Measurements from ENCODE around the gene CENPU.

Gene CENPU

DNA sequence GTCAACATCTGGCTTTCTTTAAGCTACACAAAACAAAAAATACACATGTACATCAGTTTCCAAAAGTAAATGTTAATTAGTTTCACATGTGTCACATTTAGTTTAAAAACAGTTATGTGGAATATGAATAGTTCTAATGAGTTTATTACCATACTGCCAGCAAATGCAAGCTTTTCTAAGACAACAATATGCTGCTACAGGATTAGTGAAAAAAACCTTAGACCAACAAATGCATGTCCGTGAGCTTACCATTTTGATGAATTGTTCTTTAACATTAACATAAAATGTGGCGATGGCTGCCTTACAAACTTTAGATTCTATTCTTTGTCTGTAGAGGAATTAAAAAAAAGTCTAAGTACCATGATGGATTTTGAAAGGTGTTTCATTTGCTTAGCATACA is 31.8 kb downstream of the CENPU start:
- DNase-seq, result no peak

DNA sequence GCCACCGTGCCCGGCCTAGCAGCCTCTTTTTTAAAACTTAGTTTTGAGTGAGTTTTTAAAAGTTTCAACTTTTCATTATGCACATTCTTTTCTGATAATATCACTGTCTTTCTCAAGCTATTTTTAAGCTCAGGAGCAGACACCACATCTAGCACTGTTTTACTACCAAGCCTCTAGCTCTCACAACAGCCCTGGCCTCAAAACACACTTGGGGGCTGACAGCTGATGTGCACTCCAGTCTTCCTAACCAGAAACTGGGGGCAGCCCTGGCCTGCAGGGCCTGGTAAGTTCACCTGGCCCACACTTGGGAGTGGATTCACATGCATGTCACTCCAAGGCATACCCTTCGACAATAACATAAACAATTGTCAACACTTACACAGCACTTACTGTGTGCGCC is 34.0 kb downstream of the CENPU start:
- DNase-seq, result no peak

DNA sequence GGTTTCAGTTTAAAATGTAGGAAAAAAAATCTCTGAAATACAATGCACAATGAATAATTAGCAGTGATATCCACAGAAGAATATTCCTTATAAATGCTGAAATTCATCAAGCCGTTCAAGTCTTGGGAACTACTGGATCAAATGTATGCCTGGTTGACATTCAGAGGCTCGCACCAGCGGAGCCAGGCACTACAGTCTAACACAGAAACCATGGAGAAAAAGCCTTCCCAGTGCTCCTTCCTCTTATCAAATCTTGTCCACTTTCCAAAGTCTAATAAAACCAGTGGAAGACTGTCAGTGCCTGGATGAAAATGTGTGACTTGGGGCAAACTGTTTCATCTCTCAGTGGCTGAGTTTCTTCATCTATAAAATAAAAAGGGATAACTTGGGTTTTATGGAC is 35.9 kb downstream of the CENPU start:
- DNase-seq, result no peak

DNA sequence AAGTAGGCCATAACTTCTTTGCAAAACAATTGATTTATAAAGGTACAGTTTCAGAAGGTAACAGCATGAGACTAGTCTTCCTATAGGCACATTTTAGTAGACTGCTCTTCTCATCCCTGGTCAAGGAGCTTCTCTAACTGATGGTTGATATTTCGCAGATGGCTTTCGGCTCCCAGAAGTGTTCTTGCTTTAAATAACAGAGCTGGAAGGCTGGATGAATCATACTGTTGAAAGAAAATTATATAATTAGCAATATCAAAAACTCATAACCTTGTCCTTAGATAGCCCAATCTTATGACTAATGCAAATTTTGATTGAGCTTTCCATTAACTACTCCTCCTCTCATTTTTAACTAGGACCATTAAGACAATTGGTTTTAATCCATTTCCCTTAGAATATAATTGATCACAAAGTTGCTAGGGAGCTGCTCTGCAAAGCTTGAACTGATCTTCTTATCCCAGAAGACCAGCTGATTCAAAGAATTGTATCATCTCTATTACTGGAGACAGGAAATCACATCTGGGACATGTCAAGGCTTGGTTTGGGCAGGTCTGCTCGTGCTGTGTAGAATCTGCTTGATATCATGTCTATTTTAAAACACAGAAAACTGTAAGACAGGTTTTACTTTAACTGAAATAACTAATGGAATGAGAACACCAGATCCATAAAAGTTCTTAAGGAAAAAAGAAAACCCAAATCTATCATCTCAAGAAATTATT is 38.6 kb downstream of the CENPU start:
- DNase-seq, result no peak

DNA sequence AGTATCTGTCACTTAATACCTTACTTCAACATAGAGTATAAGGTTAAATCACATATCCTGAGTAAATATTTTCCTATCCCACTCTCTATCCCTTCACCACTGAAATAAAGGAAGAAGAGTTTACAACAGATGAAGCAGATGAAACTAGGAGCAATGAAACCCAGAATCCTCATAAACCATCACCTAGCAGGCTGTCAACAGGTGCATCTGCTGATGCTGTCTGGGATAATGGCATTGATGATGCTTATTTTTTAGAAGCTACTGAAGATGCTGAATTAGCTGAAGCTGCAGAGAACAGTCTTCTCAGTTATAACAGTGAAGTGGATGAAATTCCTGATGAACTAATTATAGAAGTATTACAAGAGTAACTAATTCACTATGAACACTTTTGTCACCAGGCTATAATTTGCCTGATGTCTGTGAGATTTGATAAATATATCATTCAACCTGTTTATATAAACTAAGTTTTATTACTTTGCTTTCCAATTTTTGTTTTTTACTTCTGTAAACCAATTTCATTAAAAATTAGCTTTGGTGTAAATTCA is 39.4 kb downstream of the CENPU start:
- no peak for DNase-seq

DNA sequence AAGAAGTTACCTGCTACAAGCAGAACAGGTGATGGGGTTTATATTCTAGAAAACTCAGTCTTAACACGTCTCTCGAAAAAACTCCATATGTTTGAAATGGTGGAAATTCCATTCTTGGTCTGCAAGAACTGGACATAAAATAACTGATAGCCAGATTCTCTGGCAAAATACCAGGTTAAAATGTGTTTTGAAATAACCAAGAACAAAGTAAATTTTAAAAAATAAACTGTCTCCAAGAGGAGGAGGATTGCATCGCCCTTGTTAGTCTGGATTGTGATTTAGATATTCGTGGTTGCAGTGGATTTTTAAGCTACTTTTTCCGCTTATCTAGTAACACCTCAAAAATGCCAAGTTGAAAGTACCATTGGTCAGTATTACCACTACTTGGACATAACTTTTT is 40.8 kb downstream of the CENPU start:
- no peak for DNase-seq

DNA sequence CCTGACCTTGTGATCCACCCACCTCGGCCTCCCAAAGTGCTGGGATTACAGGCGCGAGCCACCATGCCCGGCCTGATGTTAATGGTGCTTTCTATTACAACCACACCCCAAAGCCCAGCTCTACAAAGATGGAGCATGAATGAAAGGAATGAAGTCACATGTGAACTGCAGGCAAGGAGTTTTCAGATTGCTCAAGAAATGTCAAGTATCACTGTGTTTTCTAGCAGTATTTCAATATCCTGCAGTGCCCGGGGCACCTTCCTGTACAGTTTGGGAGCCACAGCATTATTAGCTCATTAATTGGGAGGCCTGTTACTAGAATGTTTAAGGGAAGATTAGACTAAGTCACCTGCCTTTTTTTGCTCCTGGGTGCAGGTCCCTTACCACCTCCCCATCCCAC is 44.2 kb downstream of the CENPU start:
- no peak for DNase-seq

DNA sequence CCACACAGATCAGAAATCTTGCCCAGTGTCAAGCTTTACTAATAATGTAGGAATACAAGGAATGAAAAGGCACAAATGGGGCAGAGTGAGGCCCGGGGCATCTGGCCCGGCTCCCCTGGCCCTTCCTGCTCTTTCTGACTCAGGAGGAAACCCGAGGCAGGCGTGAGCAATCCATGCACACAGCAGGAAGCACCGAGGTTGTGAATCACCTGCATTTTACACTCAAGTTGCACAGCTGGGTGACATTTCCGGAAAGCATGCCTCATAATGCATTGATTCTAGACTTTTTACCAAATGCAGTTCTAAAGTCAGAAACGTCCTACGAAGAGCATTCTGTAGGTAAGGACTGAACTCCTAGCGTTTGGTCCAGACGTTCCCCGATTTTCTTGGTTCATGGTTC is 45.4 kb downstream of the CENPU start:
- DNase-seq, result no peak

DNA sequence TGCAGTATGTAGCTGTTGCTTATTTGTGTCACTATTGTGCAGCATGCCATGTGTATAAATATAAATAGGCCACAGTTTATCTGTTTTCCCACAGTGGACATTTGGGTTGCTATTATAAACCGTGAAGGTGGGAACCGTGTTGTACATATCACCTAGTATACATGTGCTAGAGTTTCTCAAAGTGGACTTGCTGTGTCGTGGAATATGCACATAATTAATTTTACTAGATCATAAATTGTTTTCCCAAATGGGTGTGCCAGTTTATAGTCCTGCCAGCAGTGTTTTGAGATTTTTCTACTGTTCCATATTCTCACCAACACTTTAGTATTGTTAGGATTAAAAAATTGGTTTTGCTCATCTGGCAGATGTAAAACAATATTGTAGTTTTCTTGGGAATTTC is 45.9 kb downstream of the CENPU start:
- no peak for DNase-seq

DNA sequence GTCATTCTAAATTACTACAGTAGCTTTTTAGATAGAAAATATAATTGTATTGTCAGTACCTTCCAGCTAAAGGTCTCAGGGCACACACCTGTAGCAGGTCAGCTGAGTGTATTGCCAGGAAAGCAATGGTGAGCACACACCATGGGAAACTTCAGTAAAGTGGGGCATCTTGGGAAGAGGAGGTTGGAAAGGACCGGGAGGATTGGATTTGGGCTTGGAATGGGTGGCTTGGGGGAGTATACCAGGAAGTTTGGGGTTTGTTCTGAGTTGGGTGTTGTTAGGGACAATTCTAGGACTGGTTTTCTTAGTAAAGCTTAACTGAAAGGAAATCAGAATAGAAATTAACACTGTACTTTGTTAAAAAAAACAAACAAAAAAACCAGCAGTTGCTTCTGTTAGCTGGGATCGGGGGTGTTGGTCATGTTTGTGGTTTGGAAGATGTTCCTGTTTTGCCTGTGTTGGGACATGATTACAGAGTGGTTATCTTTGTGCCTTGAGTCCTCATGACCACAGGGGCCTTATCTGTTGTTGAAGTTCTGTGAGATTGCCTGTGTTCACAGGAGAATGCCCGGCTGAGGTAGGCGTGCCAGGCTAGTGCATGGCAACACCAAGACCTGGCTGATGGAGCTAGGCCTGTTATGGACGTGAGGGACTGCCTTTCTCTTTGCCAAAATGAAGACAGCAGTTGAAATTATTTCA is 49.3 kb downstream of the CENPU start:
- no peak for DNase-seq

DNA sequence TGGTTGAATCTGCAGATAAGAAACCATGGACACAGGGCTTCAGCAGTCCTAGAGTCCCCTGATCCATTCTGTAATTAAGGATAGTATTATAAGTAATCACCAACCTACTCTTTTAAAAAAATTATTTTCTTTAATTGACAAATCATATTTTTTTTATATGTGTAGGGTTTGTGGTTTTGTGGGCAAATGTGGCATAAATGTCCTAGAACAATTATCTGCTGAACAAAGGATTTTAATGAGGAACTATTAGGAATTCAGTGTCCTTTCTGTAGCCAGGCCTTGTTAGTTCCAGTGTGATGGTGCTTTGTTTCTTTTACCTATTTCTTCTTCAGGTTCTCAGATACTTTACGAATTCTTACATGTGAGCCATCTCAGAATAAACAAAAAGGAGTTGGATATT is 52.0 kb downstream of the CENPU start:
- no peak for DNase-seq

DNA sequence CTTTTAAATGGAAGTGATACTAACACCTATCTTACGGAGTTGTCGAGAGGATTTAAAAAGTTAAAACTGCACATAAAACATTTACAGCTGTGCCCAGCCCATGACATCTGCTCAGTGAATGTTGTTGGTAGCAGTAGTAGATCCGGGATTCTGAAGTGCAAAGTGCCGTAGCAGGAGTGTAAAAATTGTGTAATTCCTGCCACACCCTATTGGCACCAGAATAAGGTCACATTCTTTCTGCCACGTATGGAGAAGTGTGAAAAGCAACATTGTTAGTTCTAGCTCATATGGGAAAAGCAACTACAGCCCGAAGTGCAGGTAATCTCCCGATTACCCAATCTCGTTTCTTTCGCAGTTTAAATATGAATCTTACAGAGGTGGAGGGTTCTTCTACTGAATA is 53.2 kb downstream of the CENPU start:
- DNase-seq, result no peak

DNA sequence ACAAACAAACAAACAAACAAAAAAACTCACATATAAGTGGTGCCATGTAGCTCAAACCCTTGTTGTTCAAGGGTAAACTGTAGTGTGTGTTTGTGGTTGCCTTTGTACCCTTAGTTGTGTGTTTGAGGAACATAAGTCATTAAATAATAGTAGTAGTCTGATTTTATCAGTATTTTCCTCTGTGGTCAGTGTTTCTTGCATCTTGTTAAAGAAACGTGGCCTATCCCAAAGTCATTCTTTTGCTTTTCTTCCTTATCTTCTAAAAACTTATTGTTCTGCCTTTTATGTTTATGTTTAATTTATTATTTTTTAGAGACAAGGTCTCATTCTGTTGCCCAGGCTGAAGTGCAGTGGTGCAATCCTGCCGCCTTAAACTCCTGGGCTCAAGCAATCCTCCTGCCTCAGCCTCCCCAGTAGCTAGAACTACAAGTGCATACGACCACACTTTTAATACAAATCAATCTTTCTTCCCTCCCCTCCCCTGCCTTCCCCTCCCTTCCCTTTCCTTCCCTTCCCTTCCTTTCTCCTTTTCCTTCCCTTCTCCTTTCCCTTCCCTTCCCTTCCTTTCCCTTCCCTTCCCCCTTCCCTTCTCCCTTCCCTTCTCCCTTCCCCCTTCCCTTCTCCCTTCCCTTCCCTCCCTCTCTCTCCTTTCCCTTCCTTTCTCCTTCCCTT is 57.9 kb downstream of the CENPU start:
- DNase-seq, result no peak

DNA sequence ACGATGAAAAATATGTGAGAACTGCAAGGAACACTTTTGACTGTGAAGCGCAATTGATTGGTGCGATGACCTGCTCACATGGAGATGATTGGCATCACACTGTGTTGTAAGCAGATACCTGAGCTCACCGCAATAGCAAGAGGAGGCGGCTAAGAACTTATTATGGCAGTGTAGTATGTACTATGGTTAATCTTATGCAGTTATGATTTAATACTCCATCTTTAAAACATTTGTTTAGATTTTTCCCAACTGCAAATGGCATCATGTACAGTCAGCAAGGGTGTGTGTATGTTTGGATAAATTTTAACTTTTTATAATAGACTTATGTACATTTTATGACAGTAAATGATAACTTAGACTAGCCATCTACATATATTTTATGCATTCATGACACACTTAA is 58.9 kb downstream of the CENPU start:
- DNase-seq, result no peak

DNA sequence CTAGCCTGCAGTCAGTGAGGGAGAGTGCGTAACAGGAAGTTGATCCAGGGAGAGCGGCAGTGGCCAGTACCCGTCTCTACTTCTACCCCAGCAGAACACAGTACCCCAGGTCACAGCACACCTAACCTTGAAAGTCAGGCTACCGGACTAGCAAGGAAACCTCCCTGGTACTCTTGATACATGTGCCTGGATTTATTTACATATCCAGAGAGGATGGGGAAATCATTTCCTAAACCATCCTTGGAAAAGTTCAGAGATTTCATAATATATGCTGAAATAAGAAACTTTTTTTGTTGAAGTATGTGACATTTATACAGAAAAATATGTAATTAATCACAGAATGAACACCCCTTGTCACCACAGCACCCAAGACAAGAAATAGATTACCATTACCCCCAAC is 59.9 kb downstream of the CENPU start:
- DNase-seq, result no peak

DNA sequence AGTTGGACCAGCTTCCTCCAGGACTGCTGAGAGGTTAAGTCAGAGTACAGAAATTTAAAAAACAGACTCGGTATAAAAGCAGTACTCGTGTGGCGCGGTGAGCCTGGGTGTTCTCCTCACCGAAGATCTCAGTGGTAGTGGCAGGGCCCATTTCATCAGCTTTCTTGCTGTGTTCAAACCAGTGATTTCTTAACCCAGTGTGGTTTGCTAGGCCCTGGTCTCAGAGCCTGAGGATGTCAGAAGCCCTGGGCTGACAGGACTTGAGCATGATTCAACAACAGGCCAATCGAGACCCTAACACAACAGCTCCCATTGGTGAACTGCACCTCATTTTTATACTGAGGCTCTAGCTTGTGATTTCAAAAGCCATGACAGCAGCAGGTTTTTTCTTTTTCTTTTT is 61.2 kb downstream of the CENPU start:
- no peak for DNase-seq

DNA sequence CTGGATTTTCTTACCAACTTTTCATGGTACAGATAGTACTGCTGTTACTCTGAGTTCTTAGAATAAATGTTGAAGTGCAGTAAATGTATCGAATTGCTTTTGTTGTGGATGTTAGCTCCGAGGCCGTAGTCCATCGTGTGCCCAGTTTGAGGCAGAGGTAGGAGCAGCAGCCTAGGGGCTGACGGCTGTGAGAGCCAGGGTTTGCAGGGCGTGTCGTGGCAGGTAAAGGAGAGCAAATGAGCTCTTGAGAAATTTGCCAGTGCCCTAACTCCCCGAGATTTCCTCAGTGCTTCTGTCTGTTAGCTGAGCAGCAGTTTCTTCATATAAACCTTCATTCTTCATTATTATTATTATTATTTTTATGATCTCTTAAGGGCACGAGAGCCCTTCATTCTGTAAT is 62.8 kb downstream of the CENPU start:
- DNase-seq, result no peak

DNA sequence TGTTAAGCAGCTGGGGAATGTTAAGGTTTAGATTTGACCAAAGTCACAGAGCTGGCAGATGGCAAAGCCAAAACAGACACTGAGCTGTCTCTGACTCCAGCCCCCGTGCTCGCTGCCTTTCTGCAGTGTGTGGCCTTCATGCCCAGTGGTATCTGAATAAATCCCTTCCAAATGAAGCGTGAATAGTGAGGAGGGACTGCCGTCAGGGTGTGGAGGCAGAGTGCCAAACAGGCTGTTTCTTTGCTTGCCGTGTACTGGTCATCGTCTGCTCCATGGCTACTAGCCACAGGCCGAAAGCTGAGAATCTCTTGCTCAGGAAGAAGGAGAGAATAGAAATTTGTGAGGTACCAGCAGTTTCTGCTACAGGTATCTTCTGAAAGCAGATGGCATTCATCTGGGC is 64.6 kb downstream of the CENPU start:
- DNase-seq, result no peak

DNA sequence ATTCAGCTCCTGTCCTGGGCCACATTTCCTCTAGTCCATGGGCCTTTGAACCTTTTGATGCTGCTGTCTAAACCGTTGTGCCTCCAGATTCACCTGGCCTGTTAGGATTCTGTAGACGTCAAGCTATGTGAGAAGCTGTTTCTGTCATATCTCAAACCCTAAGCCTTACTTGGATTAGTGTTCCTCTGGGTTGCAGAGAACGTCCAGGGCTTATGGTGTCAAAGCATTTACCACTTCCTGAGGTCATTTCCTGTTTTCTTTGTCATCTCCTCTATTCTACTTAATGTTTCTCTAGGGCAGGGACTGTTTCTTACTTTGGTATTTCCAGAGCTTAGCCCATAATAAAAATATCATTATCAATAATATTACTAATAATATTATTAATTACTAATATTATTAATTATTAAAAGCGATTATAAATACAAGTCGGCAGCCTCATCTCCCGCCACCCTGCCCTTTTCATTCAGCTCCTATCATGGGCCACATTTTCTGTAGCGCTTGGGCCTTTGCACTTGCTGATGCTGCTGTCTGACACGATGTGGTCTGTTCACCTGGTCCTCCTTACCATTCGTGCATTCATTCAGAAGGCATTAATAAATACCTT is 65.3 kb downstream of the CENPU start:
- DNase-seq, result no peak

DNA sequence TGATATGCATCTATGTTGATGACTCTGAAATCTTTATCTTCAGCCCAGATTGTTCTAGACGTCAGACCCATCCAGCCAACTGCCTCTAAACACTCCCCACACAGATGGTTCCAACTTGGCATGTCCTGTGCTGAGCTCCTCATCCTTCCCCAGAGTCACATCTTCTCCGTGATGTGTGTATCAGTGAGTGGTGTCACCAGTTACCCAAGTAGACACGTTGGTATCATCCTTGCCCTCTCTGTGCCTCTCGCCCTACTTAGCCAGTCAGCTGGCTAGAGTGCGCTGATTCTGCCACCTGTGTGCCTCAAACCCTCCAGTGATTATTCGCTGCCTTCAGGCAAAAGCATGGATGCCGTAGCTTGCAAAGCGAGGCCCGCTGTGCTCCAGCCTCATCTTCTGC is 65.8 kb downstream of the CENPU start:
- no peak for DNase-seq

DNA sequence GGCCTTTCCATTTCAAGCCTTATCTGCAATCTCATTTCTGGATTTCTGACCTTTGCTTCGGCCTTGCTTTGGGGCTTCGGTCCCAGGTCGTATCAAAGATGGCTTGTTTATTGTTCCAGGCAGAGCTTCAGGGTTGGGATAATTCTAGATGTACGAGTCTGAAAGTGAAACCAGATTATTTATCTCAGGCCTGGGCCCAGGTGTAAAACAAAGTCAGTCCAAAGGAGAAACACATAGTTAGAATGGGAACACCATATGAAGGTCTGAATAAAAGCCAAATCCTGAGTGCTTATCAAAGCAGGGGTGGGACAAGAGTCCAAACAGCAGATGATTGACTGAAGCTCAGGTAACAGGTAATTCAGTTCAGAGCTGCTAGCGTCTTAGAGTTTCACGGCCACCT is 67.2 kb downstream of the CENPU start:
- no peak for DNase-seq

DNA sequence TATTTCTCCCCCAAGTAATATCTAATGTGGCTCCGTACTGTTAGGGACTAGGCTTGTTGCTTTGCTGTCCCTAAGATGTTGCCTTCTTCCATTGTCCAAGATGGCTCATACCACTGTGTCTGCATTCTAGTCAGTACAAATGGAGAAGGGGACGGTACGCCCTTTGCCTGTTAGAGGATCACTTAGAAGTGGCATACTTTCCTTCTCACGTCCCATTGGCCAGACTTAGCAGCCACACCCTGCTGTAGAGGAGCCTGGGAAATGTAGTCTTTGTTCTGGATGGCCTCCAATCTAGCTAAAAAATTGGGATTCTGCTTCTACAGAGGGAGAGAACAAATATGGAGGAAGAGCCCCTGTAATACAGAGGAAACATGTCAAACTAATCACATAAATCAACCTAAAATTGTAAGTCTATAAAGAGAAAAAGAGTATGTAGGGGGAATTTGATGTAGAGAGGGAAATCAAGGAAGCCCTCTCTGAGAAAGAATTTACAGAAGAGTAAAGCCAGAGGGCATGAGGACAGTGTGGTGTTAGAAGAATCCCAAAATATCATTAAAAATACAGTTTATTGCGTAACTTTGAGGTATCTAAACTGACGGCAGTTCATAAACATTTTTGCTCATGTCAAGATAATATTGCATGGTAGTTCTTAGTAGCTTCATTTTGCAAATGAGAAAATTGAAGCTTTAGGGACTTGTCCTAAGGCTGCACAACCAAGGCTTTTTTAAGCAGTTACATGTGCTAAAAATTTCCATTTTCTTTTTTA is 69.3 kb downstream of the CENPU start:
- DNase-seq, result no peak

DNA sequence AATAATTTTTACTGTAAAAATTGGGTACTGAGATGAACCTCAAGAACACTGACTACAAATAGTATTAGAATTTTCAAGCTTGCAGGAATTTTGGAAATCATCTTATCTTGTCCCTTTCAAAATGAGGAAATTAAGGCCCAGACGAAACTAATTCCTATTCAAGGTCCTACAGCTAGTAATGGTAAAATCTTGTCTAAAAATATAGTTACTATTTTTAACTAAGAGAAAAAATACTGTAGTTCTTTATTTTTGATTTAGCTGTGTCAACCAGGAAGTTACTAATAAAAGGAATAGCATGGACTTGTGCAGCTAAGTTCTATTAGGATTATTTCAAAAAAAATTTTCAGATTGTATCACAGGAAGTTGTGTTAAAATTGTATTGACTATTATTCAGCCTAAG is 71.7 kb downstream of the CENPU start:
- no peak for DNase-seq

All from activated effector memory CD4-positive, alpha-beta T cell treated with Interleukin-2 at 50 U/mL for 16 hours (primary cell).